Activated CD8-positive, alpha-beta T cell treated with anti-CD3 and anti-CD28 coated beads for 36 hours (primary cell): ENCODE data around the gene CLTCL1. TPM values are rescaled to one million over a fixed set of nuclear protein-coding genes. Genes with fewer than 3 reads are reported as not detected.
"Not testable (repeated sequence)": the region's sequence is repeated elsewhere in the genome, so short reads cannot be mapped to it uniquely, and the experiment has no call there.

Experiments used
- ATAC-seq: fragments of 200-7000 bp; cut with Tn5 transposase; one replicate; pipeline ENCODE4 v1.10.0; 2021; ENCODE audit warnings: mild to moderate bottlenecking, moderate library complexity
- CTCF ChIA-PET: fragments of 350-600 bp; sonication (Branson Sonifier 250); formaldehyde crosslinking; loops from one replicate; lab custom pipeline; 2021; ENCODE audit warnings: antibody characterized with exemption; lab: Charles Lee
- POLR2A ChIA-PET: fragments of 350-600 bp; sonication (Branson Sonifier 250); formaldehyde crosslinking; loops from one replicate; lab custom pipeline; 2021; ENCODE audit warnings: antibody characterized with exemption; lab: Charles Lee
- DNase-seq: peaks from one replicate; pipeline ENCODE4 v3.0.0-alpha.2; 2020
- H3K27ac Mint-ChIP-seq: one replicate; pipeline ENCODE4 v1.8.0; 2021; ENCODE audit warnings: mild to moderate bottlenecking, mixed read lengths
- H3K27me3 Mint-ChIP-seq: one replicate; pipeline ENCODE4 v1.8.0; 2021; ENCODE audit warnings: mixed read lengths
- H3K36me3 Mint-ChIP-seq: one replicate; pipeline ENCODE4 v1.8.0; 2021; ENCODE audit warnings: low read depth, mixed read lengths
- H3K4me1 Mint-ChIP-seq: one replicate; pipeline ENCODE4 v1.8.0; 2021; ENCODE audit warnings: low read depth, mixed read lengths
- H3K4me3 Mint-ChIP-seq: one replicate; pipeline ENCODE4 v1.8.0; 2021; ENCODE audit warnings: mild to moderate bottlenecking, moderate library complexity, mixed read lengths
- H3K9me3 Mint-ChIP-seq: one replicate; pipeline ENCODE4 v1.8.0; 2021; ENCODE audit warnings: mixed read lengths
- intact Hi-C: fragments of 100-400 bp; cut with micrococcal nuclease; formaldehyde crosslinking; loops from one replicate; pipeline ENCODE4 v1.10.0; 2022
- total RNA-seq, 2 experiments: library from RNA; stranded (reverse); gene quantifications; one replicate each; pipeline ENCODE4 v1.2.3, GENCODE V29; 2021
- TF ChIP-seq, protein P1 (sequence below): fragments of 200-600 bp; IDR thresholded peaks from one replicate; pipeline ENCODE4 v1.8.0; 2022; ENCODE audit warnings: antibody characterized with exemption, mild to moderate bottlenecking

The CLTCL1 gene
- total RNA-seq, 2 experiments from 2014 or later, result 0.45 to 0.65 TPM

DNA sequence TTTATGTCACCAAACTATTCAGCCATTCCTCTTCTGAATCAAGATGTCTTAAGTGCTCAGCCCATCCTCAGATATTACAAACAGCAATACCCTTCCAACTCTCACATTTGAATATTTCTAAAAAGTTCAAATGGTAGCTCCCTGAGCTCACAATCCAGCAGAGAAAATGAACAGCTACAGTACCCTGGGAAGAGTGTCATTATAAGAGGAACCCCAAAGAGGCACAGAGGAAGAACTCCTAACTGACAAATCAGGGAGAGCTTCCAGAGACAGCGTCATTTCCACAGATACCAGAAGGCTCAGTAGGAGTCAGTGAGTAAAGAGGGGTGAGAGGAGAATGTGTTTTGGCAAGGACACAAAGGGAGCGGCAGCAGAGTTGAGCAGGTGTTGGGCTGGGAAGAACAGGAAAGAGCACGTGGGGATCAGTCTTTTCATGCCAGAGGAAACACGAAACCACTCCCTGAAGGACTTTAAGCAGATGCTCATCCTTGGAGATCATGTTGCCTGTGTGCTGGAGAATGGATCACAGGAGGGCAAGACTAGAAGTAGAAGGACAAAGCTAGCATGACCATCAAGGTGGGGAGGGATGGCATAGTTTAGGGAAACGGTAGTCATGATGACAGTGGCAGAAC, 4.3 kb downstream of the CLTCL1 start:
- CTCF ChIA-PET, result interaction anchor here (1.6 kb wide), 1 partner anchor 10 kb away, joined by 3 read pairs; no protein-coding TSS in a partner anchor
- Mint-ChIP-seq H3K27ac (no peak overlapping the region), H3K36me3 (no peaks in the 10 kb centered on the region), H3K4me1 (peaks cover 17% of the 10 kb centered on the region), H3K9me3 (no peaks in the 10 kb centered on the region), H3K27me3 (peaks cover 30% of the 10 kb centered on the region), H3K4me3 (no peak overlapping the region)
- TF ChIP-seq, protein P1, sequence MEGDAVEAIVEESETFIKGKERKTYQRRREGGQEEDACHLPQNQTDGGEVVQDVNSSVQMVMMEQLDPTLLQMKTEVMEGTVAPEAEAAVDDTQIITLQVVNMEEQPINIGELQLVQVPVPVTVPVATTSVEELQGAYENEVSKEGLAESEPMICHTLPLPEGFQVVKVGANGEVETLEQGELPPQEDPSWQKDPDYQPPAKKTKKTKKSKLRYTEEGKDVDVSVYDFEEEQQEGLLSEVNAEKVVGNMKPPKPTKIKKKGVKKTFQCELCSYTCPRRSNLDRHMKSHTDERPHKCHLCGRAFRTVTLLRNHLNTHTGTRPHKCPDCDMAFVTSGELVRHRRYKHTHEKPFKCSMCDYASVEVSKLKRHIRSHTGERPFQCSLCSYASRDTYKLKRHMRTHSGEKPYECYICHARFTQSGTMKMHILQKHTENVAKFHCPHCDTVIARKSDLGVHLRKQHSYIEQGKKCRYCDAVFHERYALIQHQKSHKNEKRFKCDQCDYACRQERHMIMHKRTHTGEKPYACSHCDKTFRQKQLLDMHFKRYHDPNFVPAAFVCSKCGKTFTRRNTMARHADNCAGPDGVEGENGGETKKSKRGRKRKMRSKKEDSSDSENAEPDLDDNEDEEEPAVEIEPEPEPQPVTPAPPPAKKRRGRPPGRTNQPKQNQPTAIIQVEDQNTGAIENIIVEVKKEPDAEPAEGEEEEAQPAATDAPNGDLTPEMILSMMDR, result no peak
- ATAC-seq (no peak), DNase-seq (no peak)
- POLR2A ChIA-PET, result no interaction called here
- intact Hi-C loops, result no loop called here

- Mint-ChIP-seq H3K4me3 (no peak overlapping the region), H3K9me3 (no peaks in the 10 kb centered on the region), H3K27me3 (peaks cover 29% of the 10 kb centered on the region), H3K4me1 (peaks cover 14% of the 10 kb centered on the region), H3K27ac (no peak overlapping the region), H3K36me3 (no peaks in the 10 kb centered on the region)
- CTCF ChIA-PET, result interaction anchor here (1.6 kb wide), 1 partner anchor 9 kb away, joined by 3 read pairs; no protein-coding TSS in a partner anchor
- ATAC-seq (no peak), DNase-seq (no peak)
- TF ChIP-seq, protein P1, result no peak
- POLR2A ChIA-PET, result interaction anchor here (0.6 kb wide), 1 partner anchor 72 kb away, joined by 3 read pairs; no protein-coding TSS in a partner anchor
- intact Hi-C loops, result no loop called here
These were observed 5.7 kb downstream of the CLTCL1 start for GRCh38 chr22:19285831-19286230.

- POLR2A ChIA-PET, intact Hi-C loops, ATAC-seq, CTCF ChIA-PET, H3K27me3 Mint-ChIP-seq, H3K4me1 Mint-ChIP-seq, H3K9me3 Mint-ChIP-seq, H3K36me3 Mint-ChIP-seq, DNase-seq, H3K27ac Mint-ChIP-seq, H3K4me3 Mint-ChIP-seq: not testable (repeated sequence)
These were observed 12.4 kb downstream of the CLTCL1 start for GRCh38 chr22:19279143-19279542.

GRCh38 chr22:19277785-19278184, 13.7 kb downstream of the CLTCL1 start:
- Mint-ChIP-seq H3K4me1 (no peaks in the 10 kb centered on the region), H3K27me3 (peaks cover 1% of the 10 kb centered on the region), H3K36me3 (no peaks in the 10 kb centered on the region), H3K4me3 (no peak overlapping the region), H3K9me3 (no peaks in the 10 kb centered on the region), H3K27ac (no peak overlapping the region)
- ChIA-PET POLR2A (no interaction called here), CTCF (interaction anchor here (1.2 kb wide), 1 partner anchor 9 kb away, joined by 3 read pairs; no protein-coding TSS in a partner anchor)
- TF ChIP-seq, protein P1, result no peak
- no peak for DNase-seq
- intact Hi-C loops, result no loop called here
- ATAC-seq, result no peak

GRCh38 chr22:19275919-19276600, 15.5 kb downstream of the CLTCL1 start:
- DNase-seq, result no peak
- ChIA-PET CTCF (interaction anchor here (0.9 kb wide), 1 partner anchor 354 kb away, joined by 3 read pairs; no protein-coding TSS in a partner anchor), POLR2A (no interaction called here)
- H3K36me3 Mint-ChIP-seq, result no peaks in the 10 kb centered on the region
- no peak overlapping the region for H3K4me3 Mint-ChIP-seq
- H3K27me3 Mint-ChIP-seq, result peaks cover 1% of the 10 kb centered on the region
- no peaks in the 10 kb centered on the region for H3K9me3 Mint-ChIP-seq
- intact Hi-C loops, result no loop called here
- ATAC-seq, result no peak
- H3K4me1 Mint-ChIP-seq, result no peaks in the 10 kb centered on the region
- H3K27ac Mint-ChIP-seq, result no peak overlapping the region
- TF ChIP-seq, protein P1, result no peak
